MM.1S (cell line): ENCODE results near the gene SMPD3.

ENCODE experiments used
- CTCF ChIP-seq: fragments of 300-600 bp; sonication (generic); IDR thresholded peaks from 2 replicates; pipeline ENCODE4 v1.5.1; 2016; ENCODE audit warnings: antibody characterized with exemption, low read length, mixed read lengths
- EZH2 ChIP-seq: fragments of 300-600 bp; sonication (generic); optimal IDR thresholded peaks from 2 replicates; pipeline ENCODE3; 2017; ENCODE audit warnings: low read depth, mild to moderate bottlenecking, antibody characterized with exemption, low read length, mixed read lengths

- TF ChIP-seq CTCF = no peak
- no peak for TF ChIP-seq EZH2
Measured at GRCh38 chr16:68381363-68381724, 67.0 kb downstream of the SMPD3 start.
